GM10847 (cell line): Measurements from ENCODE around the gene RAB28.

Experiments used
- POLR2A ChIP-seq: IDR thresholded peaks from 2 replicates; pipeline ENCODE4 v1.6.1; 2011; ENCODE audit not compliant: insufficient read length; ENCODE audit errors: extremely low read depth

Gene RAB28

DNA sequence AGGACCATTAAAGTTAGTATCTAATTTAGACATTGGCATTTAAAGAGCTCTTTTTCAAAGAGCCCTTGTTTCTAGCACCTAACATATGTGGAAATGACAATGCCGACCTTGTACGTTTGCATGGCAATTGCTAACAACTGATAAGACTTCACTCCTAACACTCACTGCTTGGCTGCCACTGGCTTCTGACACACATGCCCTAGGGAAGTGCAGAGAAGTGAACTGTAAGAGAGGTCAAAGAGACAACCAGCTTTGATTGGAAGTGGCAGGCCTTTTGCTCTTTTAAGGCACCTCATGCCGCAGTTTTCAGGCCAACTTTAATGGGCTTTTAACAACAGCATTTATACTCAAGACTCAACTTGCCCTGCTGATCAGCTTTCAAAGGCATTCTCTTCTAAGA is 158.4 kb downstream of the RAB28 start:
- no peak for TF ChIP-seq POLR2A

DNA sequence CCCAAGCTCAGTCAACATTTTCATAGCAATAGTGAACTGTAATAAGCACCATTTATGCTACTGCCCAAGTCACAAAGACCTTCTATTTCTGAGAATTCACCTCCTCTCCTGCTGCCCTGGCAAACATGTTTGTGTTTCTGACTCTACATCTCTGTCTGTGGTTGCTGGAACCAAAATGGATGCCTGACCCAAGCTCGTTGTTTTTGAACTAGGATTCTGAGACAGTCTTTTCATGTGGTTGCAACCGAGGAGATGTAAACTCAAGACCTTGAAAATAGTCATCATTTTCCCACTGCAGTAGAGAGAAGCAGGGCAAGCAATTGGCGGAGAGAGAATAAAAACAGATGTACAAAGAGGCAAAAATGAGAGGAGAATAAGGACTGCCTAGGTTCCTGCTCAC is 160.2 kb downstream of the RAB28 start:
- TF ChIP-seq POLR2A = no peak

- no peak for TF ChIP-seq POLR2A
Observed at GRCh38 chr4:13322681-13323101, 161.4 kb downstream of the RAB28 start.
